SW480 (cell line): ENCODE results near the gene ARHGEF3.
A peak's percentile ranks its signal among the peaks of the same experiment; 100 is the strongest.

Experiments used
- DNase-seq: peaks from one replicate; pipeline ENCODE4 v3.0.0-alpha.2; 2016; ENCODE audit warnings: low spot score

Gene ARHGEF3

DNA sequence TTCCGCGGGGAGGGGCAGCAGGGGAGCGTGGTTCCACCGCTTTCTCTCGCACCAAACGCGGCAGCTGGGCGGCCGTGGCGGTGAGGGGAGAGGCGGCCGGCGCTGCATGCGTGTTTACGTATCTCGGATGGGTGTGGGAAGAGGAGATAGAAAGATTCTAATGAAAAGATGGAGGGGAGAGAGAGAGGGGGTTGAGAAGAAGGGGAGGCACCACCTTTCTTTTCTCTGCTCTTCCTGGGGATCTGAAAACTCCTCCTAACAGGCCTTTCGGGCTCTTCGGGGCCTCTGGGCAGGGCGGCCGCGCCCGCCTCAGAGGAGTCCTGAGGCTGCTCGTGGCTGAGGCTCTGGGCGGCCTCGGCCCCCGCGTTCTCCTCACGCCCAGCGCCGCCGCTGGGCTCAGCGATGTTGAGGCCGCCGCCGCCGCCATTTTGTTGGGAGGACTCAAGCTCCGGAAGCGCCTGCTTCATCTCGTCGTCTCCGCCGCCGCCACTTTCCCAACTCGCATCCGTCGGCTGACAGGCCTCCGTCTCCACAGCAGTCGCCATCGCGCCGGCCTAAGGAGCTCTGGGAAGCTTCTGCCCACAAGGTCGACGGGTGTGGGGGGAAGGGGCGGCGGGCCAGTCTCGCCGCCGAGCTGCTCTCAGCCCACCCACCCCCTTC, 119.2 kb downstream of the ARHGEF3 start:
- peak; percentile 79 for DNase-seq

DNA sequence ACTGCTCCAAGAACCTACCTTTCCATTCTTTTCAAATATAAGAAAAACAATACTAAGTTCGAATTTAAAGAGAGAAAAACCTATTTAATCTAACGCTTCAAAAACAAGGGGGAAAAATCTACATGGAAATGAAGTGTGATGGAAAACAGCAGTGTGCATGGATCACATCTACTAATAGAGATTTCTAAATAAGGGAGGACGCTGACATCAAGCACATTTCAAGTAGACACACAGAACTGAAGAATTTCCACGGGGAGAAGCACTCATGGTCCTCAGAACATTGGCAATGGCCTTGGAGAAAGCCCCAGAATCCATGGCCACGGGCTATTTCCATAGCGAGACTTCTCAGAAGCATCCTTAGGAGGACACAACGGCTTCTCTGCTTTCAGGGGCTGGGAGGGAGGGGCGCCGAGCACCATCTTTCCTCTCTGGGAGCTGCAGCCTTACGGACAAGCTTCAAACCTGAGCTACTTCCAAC, 119.7 kb downstream of the ARHGEF3 start:
- no peak for DNase-seq

DNA sequence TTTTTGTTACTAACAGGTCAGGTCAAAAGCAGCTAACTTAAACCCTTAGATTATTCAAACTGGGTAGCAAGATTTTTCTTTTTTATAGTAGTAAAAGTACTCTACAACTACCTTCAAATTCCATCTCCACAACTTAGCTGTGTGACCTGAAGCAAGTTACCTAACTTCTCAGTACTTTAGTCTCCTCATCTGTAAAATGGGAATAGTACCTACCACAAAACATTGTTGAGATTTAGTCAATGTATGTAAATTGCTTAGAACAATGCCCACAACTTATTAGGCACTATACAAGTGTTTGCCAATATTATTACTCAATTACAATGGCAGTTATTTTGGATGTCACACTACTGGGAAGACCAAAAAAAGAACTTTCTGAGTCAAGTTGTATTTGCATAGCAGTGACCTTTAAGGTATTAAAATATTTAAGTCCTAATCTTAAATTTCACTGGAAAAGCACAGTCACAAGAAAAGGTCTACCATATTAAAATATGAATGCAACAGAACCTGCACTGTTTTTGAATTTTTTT, 121.6 kb downstream of the ARHGEF3 start:
- DNase-seq: no peak
